ENCODE measurements around the gene PDE11A. TPM values are rescaled to one million over a fixed set of nuclear protein-coding genes. Genes with fewer than 3 reads are reported as not detected.

The PDE11A gene
- total and polyA plus RNA-seq, 2 of the 13 experiments (the other 11 are each of a cell fraction or from before 2014, with no cell fraction given): 1.2 to 1.7 TPM

GRCh38 chr2:177574356-177574755, 498.2 kb downstream of the PDE11A start:
- Histone ChIP-seq H3K9me3 (ENCODE audit: low read length) (no peaks in the 10 kb centered on the region), H3K4me2 (ENCODE audit: low read depth, low read length) (no peak overlapping the region), H2AFZ (ENCODE audit: low read length) (no peak overlapping the region), H3K27ac (ENCODE audit: extremely low read length, insufficient read depth, low read length) (no peak overlapping the region), H3K4me3 (replicated peaks in 1 of 3; ENCODE audit: insufficient read depth in 1 of 3, low read depth in 2 of 3, low read length in 3 of 3) (no peak overlapping the region), H3K27me3 (ENCODE audit: control insufficient read depth in 1 of 2, insufficient read depth in 2 of 2, low read length in 2 of 2) (no peaks in the 10 kb centered on the region), H3K9ac (ENCODE audit: insufficient read depth, low read depth, low read length) (no peak overlapping the region), H3K4me1 (ENCODE audit: insufficient read depth, low read length) (peaks cover 35% of the 10 kb centered on the region), H3K79me2 (ENCODE audit: insufficient read depth, low read length) (no peaks in the 10 kb centered on the region), H3K36me3 (replicated peaks in 1 of 2; ENCODE audit: control insufficient read depth in 1 of 2, insufficient read depth in 2 of 2, low read length in 2 of 2) (no peaks in the 10 kb centered on the region), H4K20me1 (ENCODE audit: insufficient read depth, low read length) (no peaks in the 10 kb centered on the region)
- TF ChIP-seq KLF11 (CRISPR knock-in tag; IDR thresholded peaks at IDR 0.05): no peak
- TF ChIP-seq BCL3 (CRISPR knock-in tag; IDR thresholded peaks at IDR 0.05): no peak
- no peak for TF ChIP-seq FOSL2 (CRISPR knock-in tag; IDR thresholded peaks at IDR 0.05)
- no peak for TF ChIP-seq ZNF83 (CRISPR knock-in tag; IDR thresholded peaks at IDR 0.05; ENCODE audit: borderline replicate concordance)
- no peak for TF ChIP-seq ZNF567 (CRISPR knock-in tag; IDR thresholded peaks at IDR 0.05; ENCODE audit: borderline replicate concordance)
- TF ChIP-seq, protein P1, sequence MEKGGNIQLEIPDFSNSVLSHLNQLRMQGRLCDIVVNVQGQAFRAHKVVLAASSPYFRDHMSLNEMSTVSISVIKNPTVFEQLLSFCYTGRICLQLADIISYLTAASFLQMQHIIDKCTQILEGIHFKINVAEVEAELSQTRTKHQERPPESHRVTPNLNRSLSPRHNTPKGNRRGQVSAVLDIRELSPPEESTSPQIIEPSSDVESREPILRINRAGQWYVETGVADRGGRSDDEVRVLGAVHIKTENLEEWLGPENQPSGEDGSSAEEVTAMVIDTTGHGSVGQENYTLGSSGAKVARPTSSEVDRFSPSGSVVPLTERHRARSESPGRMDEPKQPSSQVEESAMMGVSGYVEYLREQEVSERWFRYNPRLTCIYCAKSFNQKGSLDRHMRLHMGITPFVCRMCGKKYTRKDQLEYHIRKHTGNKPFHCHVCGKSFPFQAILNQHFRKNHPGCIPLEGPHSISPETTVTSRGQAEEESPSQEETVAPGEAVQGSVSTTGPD (CRISPR knock-in tag; IDR thresholded peaks at IDR 0.05): no peak
- no peak for TF ChIP-seq ZNF678 (CRISPR knock-in tag; IDR thresholded peaks at IDR 0.05)
- TF ChIP-seq ZNF772 (CRISPR knock-in tag; IDR thresholded peaks at IDR 0.05): no peak
- TF ChIP-seq, protein P2, sequence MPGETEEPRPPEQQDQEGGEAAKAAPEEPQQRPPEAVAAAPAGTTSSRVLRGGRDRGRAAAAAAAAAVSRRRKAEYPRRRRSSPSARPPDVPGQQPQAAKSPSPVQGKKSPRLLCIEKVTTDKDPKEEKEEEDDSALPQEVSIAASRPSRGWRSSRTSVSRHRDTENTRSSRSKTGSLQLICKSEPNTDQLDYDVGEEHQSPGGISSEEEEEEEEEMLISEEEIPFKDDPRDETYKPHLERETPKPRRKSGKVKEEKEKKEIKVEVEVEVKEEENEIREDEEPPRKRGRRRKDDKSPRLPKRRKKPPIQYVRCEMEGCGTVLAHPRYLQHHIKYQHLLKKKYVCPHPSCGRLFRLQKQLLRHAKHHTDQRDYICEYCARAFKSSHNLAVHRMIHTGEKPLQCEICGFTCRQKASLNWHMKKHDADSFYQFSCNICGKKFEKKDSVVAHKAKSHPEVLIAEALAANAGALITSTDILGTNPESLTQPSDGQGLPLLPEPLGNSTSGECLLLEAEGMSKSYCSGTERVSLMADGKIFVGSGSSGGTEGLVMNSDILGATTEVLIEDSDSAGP (CRISPR knock-in tag; IDR thresholded peaks at IDR 0.05; ENCODE audit: borderline replicate concordance): no peak
- no peak for TF ChIP-seq RCOR2 (CRISPR knock-in tag; IDR thresholded peaks at IDR 0.05)
- no peak for TF ChIP-seq ZNF225 (CRISPR knock-in tag; IDR thresholded peaks at IDR 0.05)
- TF ChIP-seq CBX2 (IDR thresholded peaks at IDR 0.05; ENCODE audit: low read depth, low read length): no peak
- TF ChIP-seq CBX2 (CRISPR knock-in tag; IDR thresholded peaks at IDR 0.05; ENCODE audit: low read depth): no peak
- no peak for TF ChIP-seq ZNF44 (CRISPR knock-in tag; IDR thresholded peaks at IDR 0.05)
- TF ChIP-seq ZBTB20 (CRISPR knock-in tag; IDR thresholded peaks at IDR 0.05; ENCODE audit: borderline replicate concordance, low read depth): no peak
- no peak for TF ChIP-seq HMG20A (CRISPR knock-in tag; IDR thresholded peaks at IDR 0.05; ENCODE audit: borderline replicate concordance)
- in situ Hi-C loops (cut with HindIII; ENCODE audit: extremely low pct_ligation_motif_present, low pct_unique_long_range_greater_than_20kb): no loop called here
- DNase-seq (ENCODE audit: low spot score): no peak
- ChIA-PET CTCF (ENCODE audit: low intra/inter-chr PET ratio, low total read pairs) (no interaction called here), POLR2A (no interaction called here)
- WGBS (ENCODE audit: low lambda C conversion rate): 63% methylated on average over 7 of the region's 7 CpGs
- BruUV-seq (replicated peaks): no TSS peak
- FAIRE-seq: no peak
- intact Hi-C loops (cut with micrococcal nuclease; ENCODE audit: unreplicated experiment): no loop called here
- ATAC-seq: no peak
